Ramos (cell line): ENCODE measurements around the gene TBATA.

Experiments
- in situ Hi-C: fragments of 300-500 bp; cut with MboI; formaldehyde crosslinking; loops from one replicate; pipeline ENCODE4 v1.14.3; 2022; ENCODE audit warnings: low sequenced_read_pairs; ENCODE audit not compliant: unreplicated experiment

The TBATA gene

DNA sequence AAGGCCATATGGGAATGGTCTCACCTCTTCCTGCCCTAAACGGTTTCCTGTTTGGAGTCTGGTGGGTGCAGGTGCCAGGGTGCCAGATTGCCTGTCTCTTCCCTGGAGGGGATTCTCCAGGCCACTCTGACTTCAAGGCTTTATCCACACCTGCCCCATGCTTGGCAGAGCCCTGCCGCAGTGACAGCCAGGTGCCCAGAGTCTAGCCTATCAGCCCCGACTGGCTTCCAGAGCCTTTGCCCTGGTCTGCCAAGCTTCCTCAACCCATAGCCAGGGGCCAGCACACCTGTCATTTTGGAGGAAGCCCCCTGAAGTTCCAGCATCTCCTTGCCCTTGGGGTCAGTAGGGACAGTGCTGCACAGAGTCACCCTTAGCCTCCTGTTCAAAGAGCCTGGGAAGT lies 21.6 kb downstream of the TBATA start:
- in situ Hi-C loops: loop anchor here (5.0 kb wide), 1 partner anchor 216 kb away; no protein-coding TSS in a partner anchor

- in situ Hi-C loops: loop anchor here (5.0 kb wide), 1 partner anchor 215 kb away; no protein-coding TSS in a partner anchor
These were observed 22.6 kb downstream of the TBATA start for GRCh38 chr10:70762441-70763175.

DNA sequence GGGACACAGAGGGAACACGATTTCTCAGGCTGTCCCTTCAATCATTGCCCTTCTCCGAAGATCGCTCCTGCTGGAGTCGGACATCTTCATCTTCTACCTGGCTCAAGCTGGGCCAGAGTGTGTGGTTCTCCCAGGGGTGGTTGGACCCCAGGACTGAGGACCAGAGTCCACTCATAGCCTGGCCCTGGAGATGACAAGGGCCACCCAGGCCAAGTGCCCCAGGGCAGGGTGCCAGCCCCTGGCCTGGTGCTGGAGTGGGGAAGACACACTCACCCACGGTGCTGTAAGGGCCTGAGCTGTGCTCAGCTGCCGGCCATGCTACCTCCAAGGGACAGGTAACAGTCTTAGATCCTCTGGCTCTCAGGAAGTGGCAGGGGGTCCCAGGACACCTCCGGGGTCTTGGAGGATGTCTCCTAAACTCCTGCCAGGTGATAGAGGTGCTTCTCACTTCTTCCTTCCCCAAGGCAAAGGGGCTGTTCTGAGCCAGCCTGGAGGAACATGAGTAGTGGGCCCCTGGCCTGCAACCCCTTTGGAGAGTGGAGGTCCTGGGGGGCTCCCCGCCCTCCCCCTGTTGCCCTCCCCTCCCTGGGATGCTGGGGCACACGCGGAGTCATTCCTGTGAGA lies 23.3 kb downstream of the TBATA start:
- in situ Hi-C loops: loop anchor here (5.0 kb wide), 1 partner anchor 215 kb away; no protein-coding TSS in a partner anchor

GRCh38 chr10:70761031-70761601 lies 24.1 kb downstream of the TBATA start:
- in situ Hi-C loops: loop anchor here (5.0 kb wide), 1 partner anchor 214 kb away; no protein-coding TSS in a partner anchor

GRCh38 chr10:70760271-70760787 lies 24.8 kb downstream of the TBATA start:
- in situ Hi-C loops: loop anchor here (5.0 kb wide), 1 partner anchor 213 kb away; no protein-coding TSS in a partner anchor

DNA sequence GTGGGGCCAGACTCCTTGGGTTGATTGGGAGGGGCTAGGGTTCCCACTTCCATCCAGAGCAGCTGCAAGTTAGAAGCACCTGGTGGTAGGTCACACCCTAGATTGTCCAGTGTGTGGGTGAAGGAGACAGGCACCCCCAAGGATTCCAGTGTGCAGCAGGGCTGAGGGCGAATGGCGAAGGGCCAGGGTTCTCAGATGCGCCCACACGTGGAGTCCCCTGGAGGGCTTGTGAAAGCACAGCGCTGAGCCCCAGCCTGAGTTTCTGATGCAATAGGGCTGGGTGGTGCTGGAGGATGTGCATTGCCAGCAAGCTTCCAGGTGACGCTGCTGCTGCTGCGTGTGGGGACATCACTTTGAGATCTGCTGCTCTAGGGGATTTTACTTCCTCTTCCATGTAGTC lies 25.4 kb downstream of the TBATA start:
- in situ Hi-C loops: loop anchor here (5.0 to 10.0 kb wide), 2 partner anchors 212 to 295 kb away; no protein-coding TSS in a partner anchor

DNA sequence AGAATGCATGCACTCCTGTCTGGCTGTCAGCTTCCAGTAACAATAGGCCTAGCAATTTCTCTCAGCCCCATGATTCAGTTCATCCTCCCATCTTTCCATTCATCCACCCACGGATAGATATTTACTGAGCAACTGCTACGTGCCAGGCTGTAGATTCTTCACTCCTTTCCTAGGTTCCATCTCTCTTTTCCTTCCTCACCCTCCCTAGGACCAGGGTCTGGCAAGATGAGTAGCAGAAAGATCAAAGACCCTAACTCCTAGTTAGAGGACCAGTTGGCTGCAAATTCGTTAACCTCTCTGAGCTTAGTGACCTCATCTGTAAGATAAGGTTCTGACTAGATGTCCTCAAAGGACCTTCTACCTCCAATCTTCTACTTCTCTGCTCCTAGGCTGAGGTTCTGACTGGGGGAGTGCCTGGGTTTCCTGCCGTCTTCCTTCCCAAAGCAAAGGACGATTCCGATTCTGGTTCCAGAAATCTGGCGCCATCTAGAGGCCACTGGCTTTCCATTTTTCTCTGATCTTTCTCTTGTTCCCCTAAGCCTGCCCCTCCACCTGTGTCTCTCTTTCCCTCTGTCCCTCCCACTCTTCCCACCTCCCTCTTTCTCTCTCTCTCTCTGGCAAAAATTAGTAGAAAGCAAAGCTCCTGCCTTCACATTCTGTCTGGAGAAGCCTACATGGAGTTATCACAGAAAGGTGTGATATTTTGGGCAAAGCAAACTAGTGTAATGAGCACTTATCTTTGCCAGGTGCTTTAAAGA lies 26.2 kb downstream of the TBATA start:
- in situ Hi-C loops: loop anchor here (10.0 kb wide), 1 partner anchor 294 kb away; no protein-coding TSS in a partner anchor

DNA sequence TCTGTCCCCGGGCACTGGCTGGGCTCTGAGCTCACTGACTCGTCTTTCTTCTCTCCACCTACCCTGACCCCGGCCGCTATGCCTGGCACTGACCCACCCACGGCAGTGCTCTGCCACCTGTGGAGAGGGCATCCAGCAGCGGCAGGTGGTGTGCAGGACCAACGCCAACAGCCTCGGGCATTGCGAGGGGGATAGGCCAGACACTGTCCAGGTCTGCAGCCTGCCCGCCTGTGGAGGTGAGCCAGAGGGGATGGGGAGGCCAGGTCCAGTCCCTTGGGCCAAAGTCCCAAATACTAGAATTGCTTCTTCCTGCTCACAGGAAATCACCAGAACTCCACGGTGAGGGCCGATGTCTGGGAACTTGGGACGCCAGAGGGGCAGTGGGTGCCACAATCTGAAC lies 27.3 kb downstream of the TBATA start:
- in situ Hi-C loops: loop anchor here (10.0 kb wide), 1 partner anchor 293 kb away; no protein-coding TSS in a partner anchor

DNA sequence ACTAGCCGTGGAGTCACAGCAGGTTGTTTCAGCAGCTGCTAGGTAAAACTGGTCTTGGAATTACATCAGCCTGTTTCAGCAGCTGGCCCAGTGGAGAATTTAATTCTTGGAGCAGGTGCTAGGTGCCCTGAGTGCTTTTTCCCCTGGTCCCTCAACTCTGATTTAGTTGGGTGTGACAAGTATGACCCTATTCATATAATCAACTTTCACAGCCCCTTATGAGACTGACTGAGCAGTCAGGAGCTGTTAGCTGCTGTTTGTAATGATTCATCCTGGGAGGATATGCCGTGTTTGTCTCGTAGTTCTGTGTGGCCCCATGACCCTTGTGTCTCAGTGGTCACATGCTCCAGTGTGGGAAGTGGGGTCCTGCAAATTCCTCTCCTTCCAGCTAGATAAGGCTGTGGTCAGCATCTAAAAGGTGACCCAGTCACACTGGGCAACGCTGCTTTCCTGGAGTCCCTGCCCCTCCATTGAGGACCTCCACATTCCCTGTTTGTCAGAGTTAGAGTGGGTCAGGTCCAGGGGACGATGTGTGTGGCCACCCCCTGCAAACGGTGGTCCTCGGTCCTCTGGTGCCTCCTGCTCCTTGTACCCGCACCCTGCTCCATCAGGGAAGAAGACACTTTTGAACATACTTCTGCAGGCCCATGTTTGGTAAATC lies 28.3 kb downstream of the TBATA start:
- in situ Hi-C loops: loop anchor here (10.0 kb wide), 1 partner anchor 292 kb away; no protein-coding TSS in a partner anchor

GRCh38 chr10:70753841-70754621 lies 31.1 kb downstream of the TBATA start:
- in situ Hi-C loops: loop anchor here (10.0 kb wide), 1 partner anchor 289 kb away; no protein-coding TSS in a partner anchor

DNA sequence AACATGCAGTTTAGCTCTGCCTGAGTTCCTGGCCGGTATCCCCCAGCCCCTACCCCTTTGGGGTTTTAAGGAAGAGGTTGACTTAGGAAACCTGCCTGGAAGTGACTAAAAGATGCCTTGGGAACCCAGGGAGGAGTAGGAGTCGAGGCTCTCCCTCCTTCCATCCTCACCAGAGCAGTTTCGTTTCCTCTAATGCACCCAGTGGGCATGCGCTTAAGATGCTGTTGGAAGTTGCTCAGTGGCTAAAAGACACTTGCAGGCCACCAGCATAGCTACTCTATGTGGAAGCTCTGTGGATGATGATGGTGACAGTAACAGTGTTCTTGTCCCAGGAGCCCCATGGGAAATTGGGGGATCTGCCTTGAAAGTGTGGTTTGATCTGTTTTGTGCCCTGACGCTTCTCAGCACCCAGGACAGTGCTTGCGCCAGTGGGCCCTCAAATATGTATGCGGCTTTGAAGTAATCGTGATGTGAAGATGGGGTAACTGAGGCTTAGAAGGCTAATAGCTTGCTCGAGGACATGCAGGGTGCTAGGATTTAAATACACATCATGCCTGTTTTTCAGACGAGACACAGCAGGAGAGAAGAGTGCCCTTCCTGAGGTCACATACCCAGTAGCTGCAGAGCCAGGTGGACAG lies 32.0 kb downstream of the TBATA start:
- in situ Hi-C loops: loop anchor here (10.0 kb wide), 1 partner anchor 288 kb away; no protein-coding TSS in a partner anchor

GRCh38 chr10:70752571-70752970 lies 32.6 kb downstream of the TBATA start:
- in situ Hi-C loops: loop anchor here (10.0 kb wide), 1 partner anchor 288 kb away; no protein-coding TSS in a partner anchor

GRCh38 chr10:70751991-70752390 lies 33.2 kb downstream of the TBATA start:
- in situ Hi-C loops: loop anchor here (10.0 kb wide), 1 partner anchor 287 kb away; no protein-coding TSS in a partner anchor

DNA sequence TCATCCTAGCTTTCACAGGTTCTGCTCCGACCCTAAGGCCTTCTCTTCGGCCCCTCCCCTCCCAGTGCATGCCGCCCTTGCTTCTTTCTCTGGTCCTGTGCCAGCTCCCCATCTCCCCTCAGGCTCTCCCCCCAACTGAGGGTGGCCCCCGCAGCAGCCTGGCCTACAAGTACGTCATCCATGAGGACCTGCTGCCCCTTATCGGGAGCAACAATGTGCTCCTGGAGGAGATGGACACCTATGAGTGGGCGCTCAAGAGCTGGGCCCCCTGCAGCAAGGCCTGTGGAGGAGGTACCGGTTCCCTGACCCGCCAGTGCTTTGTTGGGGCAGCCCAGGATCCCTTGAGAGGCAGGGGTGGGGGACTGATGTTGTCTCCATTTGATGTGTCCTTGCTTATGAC lies 33.8 kb downstream of the TBATA start:
- in situ Hi-C loops: loop anchor here (10.0 kb wide), 1 partner anchor 287 kb away; no protein-coding TSS in a partner anchor

DNA sequence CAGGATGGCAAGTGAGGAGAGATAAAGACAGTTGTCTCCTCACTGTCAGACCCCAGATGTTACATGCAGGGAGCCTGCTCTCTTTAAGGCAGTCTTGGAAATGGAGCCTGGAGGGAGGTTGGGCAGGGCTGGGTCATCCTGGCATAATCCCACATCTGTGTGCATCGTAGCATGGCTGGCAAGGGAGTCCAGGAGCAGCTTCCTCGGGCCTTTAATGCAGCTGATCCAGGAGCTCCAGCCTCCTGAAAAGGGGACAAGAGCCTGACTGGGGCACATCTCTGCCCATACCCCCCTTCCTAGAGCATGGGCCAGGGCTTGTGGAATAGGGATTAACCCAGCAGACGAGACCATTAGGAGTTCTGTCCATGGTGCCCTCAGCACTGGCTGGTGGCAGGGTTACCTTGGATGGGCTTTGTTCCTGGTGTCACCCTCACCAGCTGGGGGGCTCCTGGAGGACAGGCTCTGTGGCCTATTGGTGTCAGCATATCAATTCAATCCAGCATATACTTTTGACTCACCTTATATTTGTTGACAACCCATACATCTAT lies 34.9 kb downstream of the TBATA start:
- in situ Hi-C loops: loop anchor here (10.0 kb wide), 1 partner anchor 285 kb away; no protein-coding TSS in a partner anchor

DNA sequence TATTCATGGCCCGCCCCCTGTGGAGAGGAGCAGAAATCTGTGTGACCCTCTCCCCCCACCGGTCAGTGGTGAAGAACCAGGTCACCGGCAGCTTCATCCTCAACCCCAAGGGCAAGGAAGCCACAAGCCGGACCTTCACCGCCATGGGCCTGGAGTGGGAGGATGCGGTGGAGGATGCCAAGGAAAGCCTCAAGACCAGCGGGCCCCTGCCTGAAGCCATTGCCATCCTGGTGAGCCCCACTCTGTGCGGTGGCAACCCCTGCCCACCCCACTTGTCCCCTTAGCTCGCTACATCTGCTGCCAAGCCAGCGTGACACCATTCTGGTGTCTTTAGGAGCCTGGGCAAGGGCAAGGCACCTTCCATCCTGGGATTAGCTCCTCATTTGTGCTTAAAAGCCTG lies 35.4 kb downstream of the TBATA start:
- in situ Hi-C loops: loop anchor here (10.0 kb wide), 1 partner anchor 285 kb away; no protein-coding TSS in a partner anchor

GRCh38 chr10:70748801-70749573 lies 36.2 kb downstream of the TBATA start:
- in situ Hi-C loops: no loop called here
